H1 (cell line): Measurements from ENCODE around the gene COMMD1. TPM values are rescaled to one million over a fixed set of nuclear protein-coding genes. Genes with fewer than 3 reads are reported as not detected.

ENCODE experiments used
- CTCF ChIA-PET: fragments of 300-600 bp; sonication (Branson Sonifier 250); formaldehyde crosslinking; loops from one replicate; lab custom pipeline; 2021; ENCODE audit not compliant: partially characterized antibody; lab: Charles Lee
- POLR2A ChIA-PET: fragments of 300-600 bp; sonication (Branson Sonifier 250); formaldehyde crosslinking; loops from one replicate; lab custom pipeline; 2021; ENCODE audit warnings: inconsistent platforms; ENCODE audit not compliant: partially characterized antibody; lab: Charles Lee
- DNase-seq, 2 experiments: peaks; one replicate each; pipeline versions ENCODE4 v3.0.0 to v3.0.0-alpha.2; 2010 to 2022; ENCODE audit warnings: low spot score in 2 of 2, low read depth in 1 of 2, mixed read lengths in 1 of 2
- FAIRE-seq: peaks from 2 replicates; lab custom pipeline; 2011; peaks lifted over from hg19 to GRCh38; lab: Jason Lieb, UNC
- H2AFZ ChIP-seq: 2 replicates; pipeline ENCODE4 v1.8.1; 2012; ENCODE audit warnings: low read length, inconsistent platforms
- H2AK5ac ChIP-seq: 2 replicates; pipeline ENCODE4 v1.6.1; 2013; ENCODE audit warnings: low read depth, low read length
- H2BK120ac ChIP-seq: replicated peaks from 2 replicates; pipeline ENCODE3; 2013; ENCODE audit warnings: low read depth, low read length, inconsistent platforms
- H2BK12ac ChIP-seq: 2 replicates; pipeline ENCODE4 v1.6.1; 2013; ENCODE audit warnings: low read depth, low read length
- H2BK15ac ChIP-seq: 2 replicates; pipeline ENCODE4 v1.6.1; 2013; ENCODE audit warnings: low read length
- H2BK20ac ChIP-seq: 2 replicates; pipeline ENCODE4 v1.6.1; 2013; ENCODE audit warnings: low read length
- H2BK5ac ChIP-seq: 2 replicates; pipeline ENCODE4 v1.6.1; 2013; ENCODE audit warnings: low read depth, low read length
- H3K14ac ChIP-seq: 2 replicates; pipeline ENCODE4 v1.6.1; 2013; ENCODE audit warnings: inconsistent platforms; ENCODE audit not compliant: insufficient read length
- H3K18ac ChIP-seq: 2 replicates; pipeline ENCODE4 v1.6.1; 2013; ENCODE audit warnings: low read length; ENCODE audit errors: extremely low read depth
- H3K23ac ChIP-seq: 2 replicates; pipeline ENCODE4 v1.6.1; 2013; ENCODE audit warnings: inconsistent platforms; ENCODE audit not compliant: insufficient read length
- H3K23me2 ChIP-seq: 2 replicates; pipeline ENCODE4 v1.6.1; 2013; ENCODE audit warnings: low read depth, low read length
- H3K27ac ChIP-seq: 2 replicates; pipeline ENCODE4 v1.6.1; 2011; ENCODE audit warnings: low read depth, low read length, inconsistent platforms
- H3K27me3 ChIP-seq, 4 experiments: replicated peaks in 1 of 4; 1 replicate in 1 of 4; 2 replicates in 3 of 4; pipeline versions ENCODE4 v1.6.1 to v1.8.1; 2011 to 2013; ENCODE audit warnings: low read length in 3 of 4, mild to moderate bottlenecking in 3 of 4, inconsistent platforms in 2 of 4, mixed read lengths in 2 of 4, moderate library complexity in 1 of 4; ENCODE audit not compliant: control insufficient read depth in 3 of 4, insufficient read depth in 3 of 4; ENCODE audit errors: extremely low read depth in 1 of 4
- H3K36me3 ChIP-seq, 4 experiments: 2 replicates each; pipeline versions ENCODE4 v1.6.1 to v1.8.1; 2011 to 2013; ENCODE audit warnings: mild to moderate bottlenecking in 4 of 4, low read length in 3 of 4, moderate library complexity in 2 of 4, control low read depth in 1 of 4, inconsistent platforms in 1 of 4; ENCODE audit not compliant: insufficient read depth in 4 of 4, control insufficient read depth in 2 of 4
- H3K4ac ChIP-seq: replicated peaks from 2 replicates; pipeline ENCODE3; 2013; ENCODE audit warnings: low read length, low read depth, mixed read lengths, inconsistent platforms; ENCODE audit not compliant: insufficient read length
- H3K4me1 ChIP-seq, 4 experiments: replicated peaks in 1 of 4; 1 replicate in 1 of 4; 2 replicates in 3 of 4; pipeline versions ENCODE4 v1.6.1 to v1.8.1; 2011 to 2013; ENCODE audit warnings: low read length in 3 of 4, inconsistent platforms in 2 of 4, mixed read lengths in 1 of 4; ENCODE audit not compliant: insufficient read depth in 4 of 4, control insufficient read depth in 3 of 4
- H3K4me2 ChIP-seq, 2 experiments: 2 replicates each; pipeline versions ENCODE4 v1.6.1 to v1.8.1; 2011 to 2013; ENCODE audit warnings: low read depth in 2 of 2, low read length in 2 of 2, control low read depth in 1 of 2, inconsistent platforms in 1 of 2, mild to moderate bottlenecking in 1 of 2; ENCODE audit not compliant: insufficient read depth in 1 of 2
- H3K4me3 ChIP-seq, 4 experiments: fragments of 200-600, 300-600 bp in 1 of 4; sonication (generic), shearing (Covaris generic), sonication (Bioruptor Twin) in 1 of 4; 2 replicates each; pipeline versions ENCODE4 v1.5.1 to v1.8.1; 2011 to 2016; ENCODE audit warnings: low read length in 4 of 4, low read depth in 3 of 4, control low read depth in 2 of 4, inconsistent platforms in 2 of 4, mild to moderate bottlenecking in 2 of 4, mixed read lengths in 1 of 4, moderate library complexity in 1 of 4; ENCODE audit not compliant: insufficient read depth in 2 of 4; ENCODE audit errors: extremely low read depth in 1 of 4
- H3K56ac ChIP-seq: replicated peaks from 2 replicates; pipeline ENCODE3; 2013; ENCODE audit warnings: low read depth, mild to moderate bottlenecking, mixed read lengths, low read length, inconsistent platforms; ENCODE audit not compliant: insufficient read length
- H3K79me1 ChIP-seq: 2 replicates; pipeline ENCODE4 v1.6.1; 2013; ENCODE audit warnings: low read depth, low read length, control low read depth
- H3K79me2 ChIP-seq, 2 experiments: 2 replicates each; pipeline versions ENCODE4 v1.6.1 to v1.8.1; 2012 to 2013; ENCODE audit warnings: low read length in 2 of 2, mild to moderate bottlenecking in 2 of 2, inconsistent platforms in 1 of 2; ENCODE audit not compliant: insufficient read depth in 2 of 2, control insufficient read depth in 1 of 2
- H3K9ac ChIP-seq, 4 experiments: replicated peaks in 1 of 4; 1 replicate in 1 of 4; 2 replicates in 3 of 4; pipeline versions ENCODE4 v1.6.1 to v1.8.1; 2011 to 2013; ENCODE audit warnings: low read depth in 3 of 4, low read length in 3 of 4, control low read depth in 2 of 4, mild to moderate bottlenecking in 2 of 4, moderate library complexity in 2 of 4, inconsistent platforms in 1 of 4; ENCODE audit errors: extremely low read depth in 1 of 4
- H3K9me3 ChIP-seq, 2 experiments: 2 replicates each; pipeline versions ENCODE4 v1.6.1 to v1.8.1; 2012 to 2013; ENCODE audit warnings: mild to moderate bottlenecking in 2 of 2, moderate library complexity in 2 of 2, control low read depth in 1 of 2, inconsistent platforms in 1 of 2, low read depth in 1 of 2, low read length in 1 of 2, mixed read lengths in 1 of 2; ENCODE audit not compliant: insufficient read depth in 2 of 2
- H4K20me1 ChIP-seq, 2 experiments: replicated peaks in 1 of 2; 2 replicates each; pipeline versions ENCODE3 to v1.8.1; 2011 to 2013; ENCODE audit warnings: inconsistent platforms in 2 of 2, low read length in 2 of 2, mild to moderate bottlenecking in 1 of 2; ENCODE audit not compliant: insufficient read depth in 2 of 2, control insufficient read depth in 1 of 2
- H4K5ac ChIP-seq: 2 replicates; pipeline ENCODE4 v1.6.1; 2013; ENCODE audit warnings: low read length, low read depth, mixed read lengths, inconsistent platforms; ENCODE audit not compliant: insufficient read length
- H4K8ac ChIP-seq: 2 replicates; pipeline ENCODE4 v1.8.0; 2013; ENCODE audit warnings: mild to moderate bottlenecking, moderate library complexity, low read length, inconsistent platforms; ENCODE audit not compliant: insufficient read depth; ENCODE audit errors: extremely low read depth
- H4K91ac ChIP-seq: replicated peaks from 2 replicates; pipeline ENCODE3; 2013; ENCODE audit warnings: low read length, mixed read lengths, inconsistent platforms; ENCODE audit not compliant: insufficient read length
- CBX5 ChIP-seq: fragments of 300-800, 300-1000 bp; sonication (generic); IDR thresholded peaks from 2 replicates; pipeline ENCODE4 v1.7.1; 2016; ENCODE audit warnings: antibody characterized with exemption, low read length, low read depth
- EGR1 ChIP-seq: IDR thresholded peaks from 2 replicates; pipeline ENCODE4 v1.6.1; 2011; ENCODE audit warnings: low read depth, low read length, borderline replicate concordance
- EZH2 ChIP-seq: fragments of 200-600 bp; sonication (generic); IDR thresholded peaks from 2 replicates; pipeline ENCODE4 v1.7.1; 2012; ENCODE audit warnings: low read depth, mild to moderate bottlenecking, moderate library complexity, low read length, inconsistent platforms; ENCODE audit not compliant: severe bottlenecking
- GTF2F1 ChIP-seq: IDR thresholded peaks from 2 replicates; pipeline ENCODE4 v1.6.1; 2012; ENCODE audit warnings: low read depth, low read length, improper control_type of control experiment, borderline replicate concordance
- KDM4A ChIP-seq: IDR thresholded peaks from one replicate; pipeline ENCODE4 v1.7.1; 2012; ENCODE audit warnings: low read depth, mild to moderate bottlenecking, moderate library complexity, low read length, inconsistent platforms; ENCODE audit not compliant: severe bottlenecking
- MAFK ChIP-seq: IDR thresholded peaks from 2 replicates; pipeline ENCODE4 v1.6.1; 2012; ENCODE audit warnings: low read depth, mild to moderate bottlenecking, improper control_type of control experiment, low read length
- SAP30 ChIP-seq: fragments of 300-600 bp; sonication (generic); IDR thresholded peaks from 2 replicates; pipeline ENCODE4 v1.7.1; 2012; ENCODE audit warnings: low read length, moderate library complexity, mild to moderate bottlenecking, inconsistent platforms; ENCODE audit not compliant: insufficient read depth, insufficient replicate concordance
- SIRT6 ChIP-seq: IDR thresholded peaks from one replicate; pipeline ENCODE4 v1.7.1; 2012; ENCODE audit warnings: low read length, inconsistent platforms
- SP1 ChIP-seq: IDR thresholded peaks from 2 replicates; pipeline ENCODE4 v1.6.1; 2011; ENCODE audit warnings: low read depth, low read length
- SRF ChIP-seq: IDR thresholded peaks from 2 replicates; pipeline ENCODE4 v1.6.1; 2011; ENCODE audit warnings: mild to moderate bottlenecking, low read depth, low read length, moderate library complexity
- TAF1 ChIP-seq: IDR thresholded peaks from 2 replicates; pipeline ENCODE4 v1.6.1; 2011; ENCODE audit warnings: mild to moderate bottlenecking, low read depth, low read length
- TCF12 ChIP-seq: IDR thresholded peaks from 2 replicates; pipeline ENCODE4 v1.6.1; 2011; ENCODE audit warnings: low read depth, mild to moderate bottlenecking, low read length
- WGBS, 2 experiments: shearing (Covaris generic) in 1 of 2; methylation state at CpG; one replicate each; pipeline versions ENCODE4 v1.1.6 to v1.1.7; 2013 to 2015; ENCODE audit warnings: low lambda C conversion rate in 2 of 2, mixed read lengths in 2 of 2, inconsistent platforms in 1 of 2, low coverage in 1 of 2, missing lambda C conversion rate in 1 of 2; ENCODE audit not compliant: insufficient replicate concordance in 2 of 2, insufficient coverage in 1 of 2, insufficient read length in 1 of 2; ENCODE audit errors: extremely low coverage in 1 of 2, missing lambda C conversion rate in 1 of 2; 5-methylcytosine and 5-hydroxymethylcytosine counted together
- polyA plus RNA-seq, 7 experiments: library from polyadenylated mRNA; depleted of rRNA in 3 of 7; stranded (reverse) in 5 of 7; unstranded in 2 of 7; fragments of >200 nt in 5 of 7; fragments of 200-250 nt in 2 of 7; gene quantifications; 1 replicate in 5 of 7; 2 replicates in 1 of 7; 4 replicates in 1 of 7; pipeline versions ENCODE4 v1.2.1 to v1.2.3, GENCODE V29; 2011 to 2013; ENCODE audit warnings: missing spikeins in 2 of 7, mixed read lengths in 2 of 7
- total RNA-seq: library from RNA; stranded (reverse); fragmentation: NEBNext Ultra II Directional; extraction: Animal tissue kit (Norgen Biotek cat#: 25700); gene quantifications from 2 replicates; pipeline ENCODE4 v1.2.1, GENCODE V29; 2021

Gene COMMD1
- total and polyA plus RNA-seq, 2 of the 8 experiments (the other 6 are each of a cell fraction or from before 2014, with no cell fraction given) = 23.5 to 28.3 TPM

- Histone ChIP-seq H3K4me1 (peaks cover 3 to 12% (median 6%) of the 10 kb centered on the region in 4 experiments; a peak in 5 of 7 replicates), H4K20me1 (no peaks in the 10 kb centered on the region), H4K5ac (no peak overlapping the region), H3K9me3 (no peaks in the 10 kb centered on the region), H2BK5ac (no peak overlapping the region), H3K23ac (no peak overlapping the region), H2BK12ac (no peak overlapping the region), H2AFZ (no peak overlapping the region), H3K36me3 (no peaks in the 10 kb centered on the region), H3K9ac (no peak overlapping the region), H3K18ac (no peak overlapping the region), H3K27ac (no peak overlapping the region), H3K4ac (no peak overlapping the region), H3K56ac (no peak overlapping the region), H3K79me2 (no peaks in the 10 kb centered on the region), H2AK5ac (no peak overlapping the region), H4K91ac (no peak overlapping the region), H2BK120ac (no peak overlapping the region), H3K79me1 (no peaks in the 10 kb centered on the region), H2BK20ac (no peak overlapping the region), H4K8ac (no peak overlapping the region), H3K27me3 (no peaks in the 10 kb centered on the region), H2BK15ac (no peak overlapping the region), H3K4me2 (no peak overlapping the region), H3K14ac (no peak overlapping the region), H3K23me2 (no peaks in the 10 kb centered on the region), H3K4me3 (no peak overlapping the region)
- TF ChIP-seq EGR1 (no peak), SAP30 (no peak), GTF2F1 (no peak), MAFK (no peak), KDM4A (no peak), CBX5 (no peak), TCF12 (no peak), TAF1 (no peak), EZH2 (no peak), SIRT6 (no peak), SRF (no peak), SP1 (no peak)
- ChIA-PET POLR2A (no interaction called here), CTCF (interaction anchor here (0.8 to 1.3 kb wide), 3 partner anchors 23 to 360 kb away, joined by 3 read pairs; no protein-coding TSS in a partner anchor)
- DNase-seq (no peak), FAIRE-seq (no peak)
- WGBS, 2 experiments = 87 to 100% methylated on average over 1 to 4 of the region's 4 CpGs
These were observed 148.7 kb downstream of the COMMD1 start for GRCh38 chr2:62054029-62054791.
